Left lung (tissue), 10 donors: ENCODE data around the gene NUCB1. TPM values are rescaled to one million over a fixed set of nuclear protein-coding genes. Genes with fewer than 3 reads are reported as not detected.
"Not testable (repeated sequence)": the region's sequence is repeated elsewhere in the genome, so short reads cannot be mapped to it uniquely, and the experiment has no call there.

Experiments
- ATAC-seq: fragments of 200-7000 bp; cut with Tn5 transposase; one replicate; pipeline ENCODE4 v1.9.1; 2020; ENCODE audit warnings: moderate library complexity
- DNase-seq, 4 donors: peaks; one replicate each; pipeline ENCODE4 v3.0.0-alpha.2; 2013 to 2020
- H3K27ac ChIP-seq, 2 donors: fragments of 200-600 bp; sonication (generic) in 1 of 2; one replicate each; pipeline versions ENCODE4 v1.5.0 to v1.8.0; 2020 to 2021
- H3K27me3 ChIP-seq, 2 donors: fragments of 200-600 bp; sonication (generic) in 1 of 2; one replicate each; pipeline versions ENCODE4 v1.5.0 to v1.8.0; 2020 to 2021
- H3K36me3 ChIP-seq, 2 donors: fragments of 200-600 bp; sonication (generic) in 1 of 2; one replicate each; pipeline versions ENCODE4 v1.5.0 to v1.8.0; 2020 to 2021
- H3K4me1 ChIP-seq, 2 donors: fragments of 200-600 bp; one replicate each; pipeline ENCODE4 v1.8.0; 2021
- H3K4me3 ChIP-seq, 2 donors: fragments of 200-600 bp; sonication (generic) in 1 of 2; one replicate each; pipeline versions ENCODE4 v1.5.0 to v1.8.0; 2020 to 2021; ENCODE audit warnings: mild to moderate bottlenecking in 1 of 2
- H3K9me3 ChIP-seq, 2 donors: fragments of 200-600 bp; sonication (generic) in 1 of 2; one replicate each; pipeline versions ENCODE4 v1.5.0 to v1.8.0; 2020 to 2021
- intact Hi-C, 2 donors: fragments of 100-400 bp; cut with DNase I; formaldehyde crosslinking; loops; one replicate each; pipeline versions ENCODE4 v1.11.2 to v1.14.2; 2022
- polyA plus RNA-seq, 6 donors: library from polyadenylated mRNA; unstranded; fragments of 120-200 nt; gene quantifications; one replicate each; pipeline ENCODE4 v1.2.1, GENCODE V29; 2013; ENCODE audit not compliant: insufficient read length in 6 of 6
- total RNA-seq, 2 donors: library from RNA; stranded (reverse); fragmentation: NEBNext Ultra II Directional; extraction: Animal tissue kit (Norgen Biotek cat#: 25700); gene quantifications; one replicate each; pipeline ENCODE4 v1.2.1, GENCODE V29; 2021
- TF ChIP-seq, protein P1 (sequence below), 2 donors: fragments of 200-600 bp; sonication (generic) in 1 of 2; IDR thresholded peaks; one replicate each; pipeline versions ENCODE4 v1.5.0 to v1.8.0; 2021; ENCODE audit warnings: antibody characterized with exemption in 2 of 2
- donor health status: DM: no; HTN: yes; CAD: no.
- donor health status: DM: no; HTN: no; CAD: no.

NUCB1 gene
- total and polyA plus RNA-seq, 8 donors: 171 to 331 (median 201) TPM

DNA sequence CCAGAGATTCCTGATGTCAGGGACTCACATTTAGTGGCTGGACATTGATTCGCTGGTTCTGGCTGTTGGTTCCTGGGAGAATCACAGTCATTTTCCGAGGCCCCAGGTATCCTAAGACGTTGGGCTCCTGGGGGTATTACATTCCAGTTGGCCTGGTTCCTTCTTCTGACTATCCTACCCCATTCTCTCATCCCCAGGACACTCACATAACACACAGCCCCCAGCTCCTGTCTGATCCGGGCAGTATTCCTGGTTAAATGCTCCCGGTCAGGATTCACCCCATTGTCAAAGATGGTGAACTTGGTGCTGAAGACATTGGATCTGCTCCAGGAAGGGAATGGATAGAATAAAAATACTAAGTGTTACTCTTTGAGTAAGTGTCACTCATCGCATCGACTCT lies 16.4 kb upstream of the NUCB1 start:
- Histone ChIP-seq H3K4me1 (peaks cover 0 to 18% of the 10 kb centered on the region in 2 donors), H3K4me3 (no peak overlapping the region), H3K27me3 (no peaks in the 10 kb centered on the region), H3K27ac (no peak overlapping the region), H3K9me3 (no peaks in the 10 kb centered on the region), H3K36me3 (peaks cover 0 to 7% of the 10 kb centered on the region in 2 donors)
- TF ChIP-seq, protein P1, sequence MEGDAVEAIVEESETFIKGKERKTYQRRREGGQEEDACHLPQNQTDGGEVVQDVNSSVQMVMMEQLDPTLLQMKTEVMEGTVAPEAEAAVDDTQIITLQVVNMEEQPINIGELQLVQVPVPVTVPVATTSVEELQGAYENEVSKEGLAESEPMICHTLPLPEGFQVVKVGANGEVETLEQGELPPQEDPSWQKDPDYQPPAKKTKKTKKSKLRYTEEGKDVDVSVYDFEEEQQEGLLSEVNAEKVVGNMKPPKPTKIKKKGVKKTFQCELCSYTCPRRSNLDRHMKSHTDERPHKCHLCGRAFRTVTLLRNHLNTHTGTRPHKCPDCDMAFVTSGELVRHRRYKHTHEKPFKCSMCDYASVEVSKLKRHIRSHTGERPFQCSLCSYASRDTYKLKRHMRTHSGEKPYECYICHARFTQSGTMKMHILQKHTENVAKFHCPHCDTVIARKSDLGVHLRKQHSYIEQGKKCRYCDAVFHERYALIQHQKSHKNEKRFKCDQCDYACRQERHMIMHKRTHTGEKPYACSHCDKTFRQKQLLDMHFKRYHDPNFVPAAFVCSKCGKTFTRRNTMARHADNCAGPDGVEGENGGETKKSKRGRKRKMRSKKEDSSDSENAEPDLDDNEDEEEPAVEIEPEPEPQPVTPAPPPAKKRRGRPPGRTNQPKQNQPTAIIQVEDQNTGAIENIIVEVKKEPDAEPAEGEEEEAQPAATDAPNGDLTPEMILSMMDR (IDR thresholded peaks at IDR 0.05): no peak
- intact Hi-C loops: no loop called here
- DNase-seq: no peak
- no peak for ATAC-seq

DNA sequence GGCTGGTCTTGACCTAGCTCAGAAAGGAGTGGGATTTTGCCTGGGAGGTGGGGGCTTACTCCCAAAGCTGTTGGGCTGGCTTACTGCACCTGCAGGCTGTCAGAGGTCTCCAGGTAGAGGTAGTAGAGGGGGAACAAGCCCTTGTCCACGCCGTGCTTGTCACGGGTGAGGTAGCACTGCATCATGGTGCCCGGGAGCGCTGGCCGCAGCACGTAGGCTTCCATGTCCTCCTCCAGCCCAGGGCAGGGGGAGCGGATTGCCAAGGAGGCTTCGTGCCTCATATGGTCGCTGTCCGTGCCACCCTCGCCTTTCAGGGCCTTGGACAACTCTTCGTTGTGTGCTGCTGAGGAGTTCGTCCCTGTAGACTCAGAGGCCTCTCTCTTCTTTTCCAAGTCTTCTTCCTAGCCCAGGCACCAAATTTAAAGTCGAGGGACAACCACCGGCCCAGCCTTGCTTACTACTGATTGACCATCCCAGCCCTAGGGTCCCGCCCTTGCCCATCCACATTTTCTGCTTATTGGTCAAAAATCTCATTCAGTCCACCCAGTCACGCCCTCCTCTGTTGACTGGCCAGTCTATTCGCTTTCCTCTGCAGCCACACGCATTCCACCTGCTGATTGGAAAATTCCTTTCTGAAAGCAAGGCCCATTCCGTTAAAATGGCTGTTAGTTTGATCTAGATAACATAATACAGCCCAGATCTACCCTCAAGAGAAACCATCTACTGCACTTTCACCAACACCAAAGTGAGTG lies 12.1 kb upstream of the NUCB1 start:
- intact Hi-C loops: no loop called here
- Histone ChIP-seq H3K4me1 (no peaks in the 10 kb centered on the region), H3K36me3 (no peaks in the 10 kb centered on the region), H3K27me3 (no peaks in the 10 kb centered on the region), H3K4me3 (no peak overlapping the region), H3K9me3 (no peaks in the 10 kb centered on the region), H3K27ac (no peak overlapping the region)
- DNase-seq: no peak
- ATAC-seq: no peak
- TF ChIP-seq, protein P1 (IDR thresholded peaks at IDR 0.05): no peak

DNA sequence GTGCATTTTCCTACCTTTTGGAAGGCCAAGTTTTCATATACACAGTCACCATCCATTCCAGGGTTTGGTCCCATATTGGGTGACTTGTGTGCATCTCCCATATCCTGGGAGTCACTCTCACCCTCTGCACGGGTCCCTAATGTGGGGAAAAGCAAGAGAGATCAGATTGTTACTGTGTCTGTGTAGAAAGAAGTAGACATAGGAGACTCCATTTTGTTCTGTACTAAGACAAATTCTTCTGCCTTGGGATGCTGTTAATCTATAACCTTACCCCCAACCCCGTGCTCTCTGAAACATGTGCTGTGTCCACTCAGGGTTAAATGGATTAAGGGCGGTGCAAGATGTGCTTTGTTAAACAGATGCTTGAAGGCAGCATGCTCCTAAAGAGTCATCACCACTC lies 10.6 kb upstream of the NUCB1 start:
- H3K4me3 ChIP-seq, H3K36me3 ChIP-seq, intact Hi-C loops, H3K27me3 ChIP-seq, H3K27ac ChIP-seq, H3K9me3 ChIP-seq, ATAC-seq, H3K4me1 ChIP-seq, DNase-seq: not testable (repeated sequence)

- H3K4me3 ChIP-seq: no peak overlapping the region
- DNase-seq (no peak), ATAC-seq (no peak)
- no peaks in the 10 kb centered on the region for H3K36me3 ChIP-seq
- TF ChIP-seq, protein P1 (IDR thresholded peaks at IDR 0.05): no peak
- H3K27me3 ChIP-seq: peaks cover 0 to 9% of the 10 kb centered on the region in 2 donors
- no peak overlapping the region for H3K27ac ChIP-seq
- no peaks in the 10 kb centered on the region for H3K9me3 ChIP-seq
- intact Hi-C loops: no loop called here
- H3K4me1 ChIP-seq: peaks cover 0 to 5% of the 10 kb centered on the region in 2 donors
Measured at GRCh38 chr19:48890551-48890950, 9.6 kb upstream of the NUCB1 start.

GRCh38 chr19:48895226-48895625 lies 4.9 kb upstream of the NUCB1 start:
- intact Hi-C loops: no loop called here
- H3K9me3 ChIP-seq: no peaks in the 10 kb centered on the region
- no peak for ATAC-seq
- peaks cover 0 to 21% of the 10 kb centered on the region in 2 donors for H3K27me3 ChIP-seq
- no peaks in the 10 kb centered on the region for H3K36me3 ChIP-seq
- TF ChIP-seq, protein P1 (IDR thresholded peaks at IDR 0.05): no peak
- peaks cover 0 to 13% of the 10 kb centered on the region in 2 donors for H3K4me1 ChIP-seq
- H3K4me3 ChIP-seq: no peak overlapping the region
- no peak overlapping the region for H3K27ac ChIP-seq
- no peak for DNase-seq
